WTC11 (cell line): Measurements from ENCODE around the gene ZIC4. TPM values are rescaled to one million over a fixed set of nuclear protein-coding genes. Genes with fewer than 3 reads are reported as not detected.

Experiments used
- ATAC-seq: fragments of 200-7000 bp; cut with Tn5 transposase; 2 replicates; pipeline ENCODE4 v1.10.0; 2021; ENCODE audit warnings: mild to moderate bottlenecking, moderate library complexity
- Bru-seq: library from RNA; stranded (reverse); fragments of 400-500 nt; gene quantifications from one replicate; lab custom pipeline; 2021; lab: Mats Ljungman, UMichigan
- CTCF ChIA-PET: fragments of 300-600 bp; sonication (Branson Sonifier 250); formaldehyde crosslinking; loops from one replicate; lab custom pipeline; 2021; ENCODE audit warnings: antibody characterized with exemption; lab: Charles Lee
- POLR2A ChIA-PET: fragments of 350-600 bp; sonication (Branson Sonifier 250); formaldehyde crosslinking; loops from one replicate; lab custom pipeline; 2021; ENCODE audit warnings: antibody characterized with exemption; lab: Charles Lee
- DNase-seq: peaks from one replicate; pipeline ENCODE4 v3.0.0; 2021; ENCODE audit warnings: low spot score
- H3K27ac Mint-ChIP-seq: 2 replicates; pipeline ENCODE4 v1.8.0; 2021; ENCODE audit warnings: mixed read lengths
- H3K27me3 Mint-ChIP-seq: 2 replicates; pipeline ENCODE4 v1.8.0; 2021; ENCODE audit warnings: low read depth, mild to moderate bottlenecking, moderate library complexity, mixed read lengths
- H3K36me3 Mint-ChIP-seq: 2 replicates; pipeline ENCODE4 v1.8.0; 2021; ENCODE audit warnings: mixed read lengths
- H3K4me1 Mint-ChIP-seq: 2 replicates; pipeline ENCODE4 v1.8.0; 2022; ENCODE audit warnings: mixed read lengths
- H3K4me3 Mint-ChIP-seq: 2 replicates; pipeline ENCODE4 v1.8.0; 2021; ENCODE audit warnings: mild to moderate bottlenecking, moderate library complexity, mixed read lengths
- H3K9me3 Mint-ChIP-seq: 2 replicates; pipeline ENCODE4 v1.8.0; 2021; ENCODE audit warnings: mixed read lengths
- CREB1 ChIP-seq: sonication (generic); formaldehyde crosslinking; IDR thresholded peaks from 2 replicates; pipeline ENCODE4 v1.8.0; 2023; ENCODE audit warnings: mild to moderate bottlenecking, missing genetic modification reagents
- GABPB1 ChIP-seq: sonication (generic); formaldehyde crosslinking; IDR thresholded peaks from 2 replicates; pipeline ENCODE4 v1.8.1; 2023; ENCODE audit warnings: mild to moderate bottlenecking, missing genetic modification reagents
- GTF2I ChIP-seq: fragments of 250-450 bp; sonication (Bioruptor Pico); conservative IDR thresholded peaks from 2 replicates; pipeline ENCODE4 v1.4.0; 2021; ENCODE audit warnings: mild to moderate bottlenecking
- JAZF1 ChIP-seq: fragments of 250-450 bp; sonication (Bioruptor Pico); IDR thresholded peaks from 2 replicates; pipeline ENCODE4 v1.9.0; 2021; ENCODE audit warnings: moderate library complexity, mild to moderate bottlenecking, inconsistent platforms
- NFATC4 ChIP-seq: fragments of 250-450 bp; sonication (Bioruptor Pico); IDR thresholded peaks from 2 replicates; pipeline ENCODE4 v1.9.0; 2021; ENCODE audit warnings: mild to moderate bottlenecking
- NFYB ChIP-seq: sonication (generic); formaldehyde crosslinking; conservative IDR thresholded peaks from 2 replicates; pipeline ENCODE4 v1.8.0; 2022; ENCODE audit warnings: low read depth, missing genetic modification reagents
- RELA ChIP-seq: sonication (generic); formaldehyde crosslinking; IDR thresholded peaks from 2 replicates; pipeline ENCODE4 v1.8.1; 2022; ENCODE audit warnings: missing genetic modification reagents, mild to moderate bottlenecking, borderline replicate concordance
- TEAD4 ChIP-seq: sonication (generic); formaldehyde crosslinking; IDR thresholded peaks from 2 replicates; pipeline ENCODE4 v1.8.0; 2022; ENCODE audit warnings: mild to moderate bottlenecking, missing genetic modification reagents
- ZNF138 ChIP-seq: sonication (generic); formaldehyde crosslinking; conservative IDR thresholded peaks from 2 replicates; pipeline ENCODE4 v1.8.1; 2022; ENCODE audit warnings: mild to moderate bottlenecking, moderate library complexity, missing genetic modification reagents
- ZNF219 ChIP-seq: sonication (generic); formaldehyde crosslinking; IDR thresholded peaks from 2 replicates; pipeline ENCODE4 v1.8.0; 2023; ENCODE audit warnings: missing genetic modification reagents, mild to moderate bottlenecking, borderline replicate concordance
- long read RNA-seq, 3 experiments: library from RNA in 1 of 3; library from capped mRNA in 1 of 3; library from polyadenylated mRNA in 1 of 3; unstranded in 2 of 3; stranded (forward) in 1 of 3; transcript quantifications; one replicate each; pipeline ENCODE4 v2.0.0, GENCODE V29; 2021
- total RNA-seq: library from RNA; stranded (reverse); gene quantifications from 3 replicates; pipeline ENCODE4 v1.2.3, GENCODE V29; 2021
- TF ChIP-seq, protein P1 (sequence below): fragments of 250-450 bp; sonication (Bioruptor Pico); IDR thresholded peaks from 2 replicates; pipeline ENCODE4 v1.8.0; 2021; ENCODE audit warnings: mild to moderate bottlenecking
- TF ChIP-seq, protein P2 (sequence below): sonication (generic); formaldehyde crosslinking; IDR thresholded peaks from 2 replicates; pipeline ENCODE4 v1.8.0; 2022; ENCODE audit warnings: mild to moderate bottlenecking, missing genetic modification reagents
- TF ChIP-seq, protein P3 (sequence below): sonication (generic); formaldehyde crosslinking; IDR thresholded peaks from 2 replicates; pipeline ENCODE4 v1.8.1; 2022; ENCODE audit warnings: mild to moderate bottlenecking, moderate library complexity, missing genetic modification reagents
- TF ChIP-seq, protein P4 (sequence below): fragments of 250-450 bp; sonication (Bioruptor Pico); conservative IDR thresholded peaks from 2 replicates; pipeline ENCODE4 v1.9.0; 2021; ENCODE audit warnings: mild to moderate bottlenecking
- TF ChIP-seq, protein P5 (sequence below): sonication (generic); formaldehyde crosslinking; IDR thresholded peaks from 2 replicates; pipeline ENCODE4 v1.8.0; 2022; ENCODE audit warnings: missing genetic modification reagents
- TF ChIP-seq, protein P6 (sequence below): sonication (generic); formaldehyde crosslinking; IDR thresholded peaks from 2 replicates; pipeline ENCODE4 v1.8.1; 2023; ENCODE audit warnings: mild to moderate bottlenecking, moderate library complexity, missing genetic modification reagents

The ZIC4 gene
- total RNA-seq (1.9 to 3.5 TPM (median 2.5 TPM) in 3 replicates), Bru-seq, nascent RNA (percentile 47 among the genes with signal in this experiment)
- long read RNA-seq, experiment 1, partial matches to known transcripts = 1 of 6 reads
- long read RNA-seq, experiment 1, other reads (novel, unspliced or antisense) = 2 of 6 reads
- long read RNA-seq, experiment 2, partial matches to known transcripts = 0 of 2 reads
- long read RNA-seq, experiment 2, other reads (novel, unspliced or antisense) = 0 of 2 reads
- long read RNA-seq, experiment 3, partial matches to known transcripts = 2 of 5 reads
- long read RNA-seq, experiment 3, other reads (novel, unspliced or antisense) = 3 of 5 reads

DNA sequence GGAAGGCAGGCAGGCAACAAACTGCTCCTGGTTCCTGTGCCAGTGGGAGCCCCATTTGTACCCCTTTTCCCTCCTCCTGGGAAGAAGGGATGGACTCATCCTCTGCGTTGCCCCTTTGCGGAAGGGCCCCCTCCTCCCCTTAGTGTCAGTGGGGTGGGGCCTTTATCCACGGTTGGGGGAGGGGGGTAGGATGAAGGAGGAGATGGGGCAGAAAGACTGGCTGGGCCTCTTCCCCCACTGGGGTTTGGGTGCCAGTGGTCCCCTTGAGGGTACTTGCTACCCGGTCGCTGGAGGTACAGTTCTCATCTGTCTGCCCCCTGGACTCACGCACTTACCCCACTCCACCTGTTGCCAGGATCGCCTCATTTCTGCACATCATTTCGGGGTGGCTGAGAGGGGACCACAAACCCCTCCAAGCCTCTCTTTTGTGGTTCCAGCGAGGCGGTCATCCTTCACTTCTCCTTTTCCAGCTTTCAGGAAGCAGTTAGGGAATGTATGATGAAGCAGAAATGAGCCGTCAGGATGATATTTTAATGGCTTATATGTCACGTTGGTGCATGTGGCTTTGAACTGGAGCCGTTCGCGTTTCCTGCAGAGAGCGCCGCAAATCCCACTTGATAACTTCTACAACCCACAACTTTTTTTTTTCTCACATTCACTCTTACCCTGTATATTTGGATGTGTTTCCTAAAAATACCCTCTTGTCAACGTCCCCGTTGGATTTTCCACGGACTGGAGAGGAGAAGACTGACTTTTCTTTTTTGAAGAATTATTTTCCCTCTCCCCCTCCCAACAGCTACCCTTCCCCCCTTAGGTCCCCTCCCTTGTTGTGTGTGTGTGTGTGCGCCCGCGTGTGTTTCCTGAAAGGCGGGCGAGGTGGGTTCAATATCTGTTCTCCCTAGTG lies at the start of gene ZIC4:
Gene ZIC4 (minus strand): TSS at position 516 of the 904 bp plus-strand sequence. CDS start 3,746 bp downstream, outside the sequence.
- peak within 1 kb of the TSS; percentile 91 for H3K4me3 Mint-ChIP-seq
- H3K27ac Mint-ChIP-seq = no peak within 1 kb of the TSS
- POLR2A ChIA-PET = interaction anchor here (1.0 to 2.6 kb wide), 3 partner anchors 9 to 13 kb away, joined by 3 to 10 read pairs (median 6); no protein-coding TSS in a partner anchor
- no peaks in the 10 kb centered on the region for H3K9me3 Mint-ChIP-seq
- no peak for DNase-seq
- TF ChIP-seq, protein P1, sequence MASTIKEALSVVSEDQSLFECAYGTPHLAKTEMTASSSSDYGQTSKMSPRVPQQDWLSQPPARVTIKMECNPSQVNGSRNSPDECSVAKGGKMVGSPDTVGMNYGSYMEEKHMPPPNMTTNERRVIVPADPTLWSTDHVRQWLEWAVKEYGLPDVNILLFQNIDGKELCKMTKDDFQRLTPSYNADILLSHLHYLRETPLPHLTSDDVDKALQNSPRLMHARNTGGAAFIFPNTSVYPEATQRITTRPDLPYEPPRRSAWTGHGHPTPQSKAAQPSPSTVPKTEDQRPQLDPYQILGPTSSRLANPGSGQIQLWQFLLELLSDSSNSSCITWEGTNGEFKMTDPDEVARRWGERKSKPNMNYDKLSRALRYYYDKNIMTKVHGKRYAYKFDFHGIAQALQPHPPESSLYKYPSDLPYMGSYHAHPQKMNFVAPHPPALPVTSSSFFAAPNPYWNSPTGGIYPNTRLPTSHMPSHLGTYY = no peak
- TF ChIP-seq NFYB (CRISPR knock-in tag) (no peak), ZNF138 (CRISPR knock-in tag) (no peak), GABPB1 (CRISPR knock-in tag) (no peak), RELA (no peak), ZNF219 (CRISPR knock-in tag) (no peak), JAZF1 (CRISPR knock-in tag) (no peak), TEAD4 (CRISPR knock-in tag) (no peak), GTF2I (CRISPR knock-in tag) (no peak), NFATC4 (no peak), CREB1 (no peak)
- TF ChIP-seq, protein P2, sequence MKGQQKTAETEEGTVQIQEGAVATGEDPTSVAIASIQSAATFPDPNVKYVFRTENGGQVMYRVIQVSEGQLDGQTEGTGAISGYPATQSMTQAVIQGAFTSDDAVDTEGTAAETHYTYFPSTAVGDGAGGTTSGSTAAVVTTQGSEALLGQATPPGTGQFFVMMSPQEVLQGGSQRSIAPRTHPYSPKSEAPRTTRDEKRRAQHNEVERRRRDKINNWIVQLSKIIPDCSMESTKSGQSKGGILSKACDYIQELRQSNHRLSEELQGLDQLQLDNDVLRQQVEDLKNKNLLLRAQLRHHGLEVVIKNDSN (CRISPR knock-in tag) = no peak
- TF ChIP-seq, protein P3, sequence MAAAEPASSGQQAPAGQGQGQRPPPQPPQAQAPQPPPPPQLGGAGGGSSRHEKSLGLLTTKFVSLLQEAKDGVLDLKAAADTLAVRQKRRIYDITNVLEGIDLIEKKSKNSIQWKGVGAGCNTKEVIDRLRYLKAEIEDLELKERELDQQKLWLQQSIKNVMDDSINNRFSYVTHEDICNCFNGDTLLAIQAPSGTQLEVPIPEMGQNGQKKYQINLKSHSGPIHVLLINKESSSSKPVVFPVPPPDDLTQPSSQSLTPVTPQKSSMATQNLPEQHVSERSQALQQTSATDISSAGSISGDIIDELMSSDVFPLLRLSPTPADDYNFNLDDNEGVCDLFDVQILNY = no peak
- TF ChIP-seq, protein P4, sequence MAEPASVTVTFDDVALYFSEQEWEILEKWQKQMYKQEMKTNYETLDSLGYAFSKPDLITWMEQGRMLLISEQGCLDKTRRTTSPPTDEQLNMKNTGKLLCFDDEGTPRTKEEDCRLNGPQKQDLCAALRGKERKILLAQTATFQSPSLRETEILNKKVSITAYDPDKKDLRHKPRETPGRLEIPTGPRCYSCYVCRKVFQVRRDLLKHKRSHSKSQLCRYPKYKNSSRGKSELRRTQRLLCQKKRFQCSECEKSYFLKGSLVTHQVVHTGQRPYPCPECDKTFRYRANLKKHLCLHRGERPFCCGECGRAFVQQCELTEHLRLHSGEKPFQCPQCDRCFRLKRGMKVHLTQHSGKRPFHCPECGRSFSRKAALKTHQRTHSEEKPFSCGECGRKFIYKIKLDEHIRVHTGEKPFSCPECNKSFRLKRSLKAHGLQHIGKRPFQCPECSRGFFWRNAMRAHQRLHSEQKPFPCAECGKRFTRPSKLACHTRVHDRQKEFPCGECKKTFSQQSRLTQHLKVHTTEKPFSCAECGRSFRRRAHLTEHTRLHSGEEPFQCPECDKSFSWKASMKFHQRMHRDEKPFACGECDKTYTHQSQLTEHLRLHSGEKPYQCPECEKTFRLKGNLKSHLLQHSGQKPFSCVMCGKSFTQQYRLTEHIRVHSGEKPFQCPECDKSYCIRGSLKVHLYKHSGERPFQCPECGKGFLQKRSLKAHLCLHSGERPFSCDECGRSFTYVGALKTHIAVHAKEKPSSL (CRISPR knock-in tag) = no peak
- TF ChIP-seq, protein P5, sequence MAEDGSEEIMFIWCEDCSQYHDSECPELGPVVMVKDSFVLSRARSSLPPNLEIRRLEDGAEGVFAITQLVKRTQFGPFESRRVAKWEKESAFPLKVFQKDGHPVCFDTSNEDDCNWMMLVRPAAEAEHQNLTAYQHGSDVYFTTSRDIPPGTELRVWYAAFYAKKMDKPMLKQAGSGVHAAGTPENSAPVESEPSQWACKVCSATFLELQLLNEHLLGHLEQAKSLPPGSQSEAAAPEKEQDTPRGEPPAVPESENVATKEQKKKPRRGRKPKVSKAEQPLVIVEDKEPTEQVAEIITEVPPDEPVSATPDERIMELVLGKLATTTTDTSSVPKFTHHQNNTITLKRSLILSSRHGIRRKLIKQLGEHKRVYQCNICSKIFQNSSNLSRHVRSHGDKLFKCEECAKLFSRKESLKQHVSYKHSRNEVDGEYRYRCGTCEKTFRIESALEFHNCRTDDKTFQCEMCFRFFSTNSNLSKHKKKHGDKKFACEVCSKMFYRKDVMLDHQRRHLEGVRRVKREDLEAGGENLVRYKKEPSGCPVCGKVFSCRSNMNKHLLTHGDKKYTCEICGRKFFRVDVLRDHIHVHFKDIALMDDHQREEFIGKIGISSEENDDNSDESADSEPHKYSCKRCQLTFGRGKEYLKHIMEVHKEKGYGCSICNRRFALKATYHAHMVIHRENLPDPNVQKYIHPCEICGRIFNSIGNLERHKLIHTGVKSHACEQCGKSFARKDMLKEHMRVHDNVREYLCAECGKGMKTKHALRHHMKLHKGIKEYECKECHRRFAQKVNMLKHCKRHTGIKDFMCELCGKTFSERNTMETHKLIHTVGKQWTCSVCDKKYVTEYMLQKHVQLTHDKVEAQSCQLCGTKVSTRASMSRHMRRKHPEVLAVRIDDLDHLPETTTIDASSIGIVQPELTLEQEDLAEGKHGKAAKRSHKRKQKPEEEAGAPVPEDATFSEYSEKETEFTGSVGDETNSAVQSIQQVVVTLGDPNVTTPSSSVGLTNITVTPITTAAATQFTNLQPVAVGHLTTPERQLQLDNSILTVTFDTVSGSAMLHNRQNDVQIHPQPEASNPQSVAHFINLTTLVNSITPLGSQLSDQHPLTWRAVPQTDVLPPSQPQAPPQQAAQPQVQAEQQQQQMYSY = no peak
- TF ChIP-seq, protein P6, sequence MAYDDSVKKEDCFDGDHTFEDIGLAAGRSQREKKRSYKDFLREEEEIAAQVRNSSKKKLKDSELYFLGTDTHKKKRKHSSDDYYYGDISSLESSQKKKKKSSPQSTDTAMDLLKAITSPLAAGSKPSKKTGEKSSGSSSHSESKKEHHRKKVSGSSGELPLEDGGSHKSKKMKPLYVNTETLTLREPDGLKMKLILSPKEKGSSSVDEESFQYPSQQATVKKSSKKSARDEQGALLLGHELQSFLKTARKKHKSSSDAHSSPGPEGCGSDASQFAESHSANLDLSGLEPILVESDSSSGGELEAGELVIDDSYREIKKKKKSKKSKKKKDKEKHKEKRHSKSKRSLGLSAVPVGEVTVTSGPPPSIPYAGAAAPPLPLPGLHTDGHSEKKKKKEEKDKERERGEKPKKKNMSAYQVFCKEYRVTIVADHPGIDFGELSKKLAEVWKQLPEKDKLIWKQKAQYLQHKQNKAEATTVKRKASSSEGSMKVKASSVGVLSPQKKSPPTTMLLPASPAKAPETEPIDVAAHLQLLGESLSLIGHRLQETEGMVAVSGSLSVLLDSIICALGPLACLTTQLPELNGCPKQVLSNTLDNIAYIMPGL (CRISPR knock-in tag) = no peak
- TF ChIP-seq, all 79 proteins: peak for 0
- CTCF ChIA-PET = interaction anchor here (1.2 to 4.3 kb wide), 7 partner anchors 9 to 45 kb away, joined by 3 to 25 read pairs (median 9); no protein-coding TSS in a partner anchor
- H3K27me3 Mint-ChIP-seq = peaks cover 100% of the 10 kb centered on the region
- peaks cover 83% of the 10 kb centered on the region for H3K4me1 Mint-ChIP-seq
- H3K36me3 Mint-ChIP-seq = peaks cover 3% of the 10 kb centered on the region; the same call in 1 of the 2 replicates
- ATAC-seq = no peak
